ENCODE measurements around the gene TUFM.
A peak's percentile ranks its signal among the peaks of the same experiment; 100 is the strongest.

Gene TUFM

GRCh38 chr16:28866454-28866804, 20.3 kb upstream of the TUFM start:
- no peak for DNase-seq
- no peaks in the 10 kb centered on the region for H3K9me3 Mint-ChIP-seq
- CTCF ChIA-PET, result no interaction called here
- peaks cover 27% of the 10 kb centered on the region for H3K36me3 Mint-ChIP-seq
- H3K4me3 Mint-ChIP-seq, result peak overlapping the region; percentile 15
- peaks cover 40% of the 10 kb centered on the region for H3K4me1 Mint-ChIP-seq
- H3K27ac Mint-ChIP-seq, result no peak overlapping the region
- H3K27me3 Mint-ChIP-seq, result no peaks in the 10 kb centered on the region

- Mint-ChIP-seq H3K27me3 (no peaks in the 10 kb centered on the region), H3K4me1 (peaks cover 40% of the 10 kb centered on the region), H3K27ac (peak overlapping the region; percentile 98), H3K9me3 (no peaks in the 10 kb centered on the region), H3K4me3 (peak overlapping the region; percentile 15), H3K36me3 (peaks cover 27% of the 10 kb centered on the region)
- CTCF ChIA-PET, result interaction anchor here (0.6 to 2.2 kb wide), 2 partner anchors 74 to 79 kb away, joined by 3 to 8 read pairs; no protein-coding TSS in a partner anchor
- DNase-seq, result no peak
These were observed 19.7 kb upstream of the TUFM start for GRCh38 chr16:28865722-28866453.

GRCh38 chr16:28865001-28865688, 19.0 kb upstream of the TUFM start:
- H3K27me3 Mint-ChIP-seq, result no peaks in the 10 kb centered on the region
- H3K9me3 Mint-ChIP-seq, result no peaks in the 10 kb centered on the region
- peak overlapping the region; percentile 89 for H3K4me3 Mint-ChIP-seq
- peaks cover 22% of the 10 kb centered on the region for H3K36me3 Mint-ChIP-seq
- CTCF ChIA-PET, result interaction anchor here (0.6 to 2.2 kb wide), 2 partner anchors 74 to 80 kb away, joined by 3 to 8 read pairs; no protein-coding TSS in a partner anchor
- no peak for DNase-seq
- peak overlapping the region; percentile 98 for H3K27ac Mint-ChIP-seq
- H3K4me1 Mint-ChIP-seq, result peaks cover 40% of the 10 kb centered on the region

GRCh38 chr16:28863929-28864793, 18.0 kb upstream of the TUFM start:
- peak; percentile 29 for DNase-seq
- Mint-ChIP-seq H3K27ac (peak overlapping the region; percentile 98), H3K27me3 (no peaks in the 10 kb centered on the region), H3K9me3 (no peaks in the 10 kb centered on the region), H3K4me3 (peak overlapping the region; percentile 89), H3K4me1 (peaks cover 40% of the 10 kb centered on the region), H3K36me3 (peaks cover 15% of the 10 kb centered on the region)
- CTCF ChIA-PET, result interaction anchor here (2.2 to 2.9 kb wide), 2 partner anchors 18 to 81 kb away, joined by 8 to 18 read pairs; partner anchors contain the start of gene TUFM

- Mint-ChIP-seq H3K27me3 (no peaks in the 10 kb centered on the region), H3K27ac (no peak overlapping the region), H3K4me3 (no peak overlapping the region), H3K9me3 (no peaks in the 10 kb centered on the region), H3K36me3 (peaks cover 5% of the 10 kb centered on the region), H3K4me1 (peaks cover 23% of the 10 kb centered on the region)
- CTCF ChIA-PET, result interaction anchor here (1.8 kb wide), 1 partner anchor 15 kb away, joined by 4 read pairs; no protein-coding TSS in a partner anchor
- DNase-seq, result no peak
These were observed 13.2 kb upstream of the TUFM start for GRCh38 chr16:28859326-28859725.

- no peaks in the 10 kb centered on the region for H3K27me3 Mint-ChIP-seq
- H3K4me1 Mint-ChIP-seq, result peaks cover 15% of the 10 kb centered on the region
- peaks cover 5% of the 10 kb centered on the region for H3K36me3 Mint-ChIP-seq
- H3K9me3 Mint-ChIP-seq, result no peaks in the 10 kb centered on the region
- H3K4me3 Mint-ChIP-seq, result no peak overlapping the region
- CTCF ChIA-PET, result interaction anchor here (0.6 to 2.0 kb wide), 3 partner anchors 11 to 45 kb away, joined by 3 to 5 read pairs (median 4); no protein-coding TSS in a partner anchor
- H3K27ac Mint-ChIP-seq, result no peak overlapping the region
- DNase-seq, result no peak
These were observed 12.3 kb upstream of the TUFM start for GRCh38 chr16:28858421-28858820.

- no peaks in the 10 kb centered on the region for H3K27me3 Mint-ChIP-seq
- peak; percentile 35 for DNase-seq
- H3K9me3 Mint-ChIP-seq, result no peaks in the 10 kb centered on the region
- CTCF ChIA-PET, result interaction anchor here (0.7 to 3.5 kb wide), 6 partner anchors 11 to 99 kb away, joined by 3 to 18 read pairs (median 4); partner anchors contain the start of gene SH2B1
- H3K27ac Mint-ChIP-seq, result peak overlapping the region; percentile 93
- peaks cover 33% of the 10 kb centered on the region for H3K4me1 Mint-ChIP-seq
- peak overlapping the region; percentile 90 for H3K4me3 Mint-ChIP-seq
- peaks cover 38% of the 10 kb centered on the region for H3K36me3 Mint-ChIP-seq
These were observed 755 bp upstream of the TUFM start for GRCh38 chr16:28846933-28847273.

- Mint-ChIP-seq H3K9me3 (no peaks in the 10 kb centered on the region), H3K27me3 (no peaks in the 10 kb centered on the region), H3K36me3 (peaks cover 42% of the 10 kb centered on the region), H3K4me1 (peaks cover 33% of the 10 kb centered on the region), H3K4me3 (peak overlapping the region; percentile 90), H3K27ac (peak overlapping the region; percentile 93)
- CTCF ChIA-PET, result interaction anchor here (1.6 to 3.5 kb wide), 3 partner anchors 17 to 100 kb away, joined by 4 to 18 read pairs (median 9); partner anchors contain the start of gene SH2B1
- DNase-seq, result no peak
These were observed 428 bp downstream of the TUFM start for GRCh38 chr16:28845761-28846079.

- peak; percentile 58 for DNase-seq
- H3K27me3 Mint-ChIP-seq, result no peaks in the 10 kb centered on the region
- no peaks in the 10 kb centered on the region for H3K9me3 Mint-ChIP-seq
- peaks cover 42% of the 10 kb centered on the region for H3K36me3 Mint-ChIP-seq
- peak overlapping the region; percentile 93 for H3K27ac Mint-ChIP-seq
- CTCF ChIA-PET, result interaction anchor here (1.3 to 3.5 kb wide), 2 partner anchors 17 to 100 kb away, joined by 10 to 18 read pairs; partner anchors contain the start of gene SH2B1
- peaks cover 33% of the 10 kb centered on the region for H3K4me1 Mint-ChIP-seq
- peak overlapping the region; percentile 90 for H3K4me3 Mint-ChIP-seq
These were observed 855 bp downstream of the TUFM start for GRCh38 chr16:28845293-28845692.

- H3K36me3 Mint-ChIP-seq, result peaks cover 42% of the 10 kb centered on the region
- H3K27ac Mint-ChIP-seq, result peak overlapping the region; percentile 45
- no peak for DNase-seq
- peak overlapping the region; percentile 90 for H3K4me3 Mint-ChIP-seq
- no peaks in the 10 kb centered on the region for H3K9me3 Mint-ChIP-seq
- peaks cover 32% of the 10 kb centered on the region for H3K4me1 Mint-ChIP-seq
- H3K27me3 Mint-ChIP-seq, result no peaks in the 10 kb centered on the region
- CTCF ChIA-PET, result interaction anchor here (1.3 kb wide), 1 partner anchor 101 kb away, joined by 10 read pairs; no protein-coding TSS in a partner anchor
These were observed 1.8 kb downstream of the TUFM start for GRCh38 chr16:28844226-28844885.

- Mint-ChIP-seq H3K4me1 (peaks cover 30% of the 10 kb centered on the region), H3K27me3 (no peaks in the 10 kb centered on the region)
- CTCF ChIA-PET, result no interaction called here
These were observed 2.4 kb downstream of the TUFM start for GRCh38 chr16:28843766-28844165.

GRCh38 chr16:28842696-28843095, 3.5 kb downstream of the TUFM start:
- no peaks in the 10 kb centered on the region for H3K9me3 Mint-ChIP-seq
- H3K4me3 Mint-ChIP-seq, result no peak overlapping the region
- no peak for DNase-seq
- H3K36me3 Mint-ChIP-seq, result peaks cover 50% of the 10 kb centered on the region
- CTCF ChIA-PET, result interaction anchor here (0.7 kb wide), 1 partner anchor 102 kb away, joined by 3 read pairs; no protein-coding TSS in a partner anchor
- peaks cover 29% of the 10 kb centered on the region for H3K4me1 Mint-ChIP-seq
- no peaks in the 10 kb centered on the region for H3K27me3 Mint-ChIP-seq
- H3K27ac Mint-ChIP-seq, result peak overlapping the region; percentile 55

More at GRCh38 chr16:28843766-28844165, 2.4 kb downstream of the TUFM start:
- Mint-ChIP-seq H3K36me3 (peaks cover 42% of the 10 kb centered on the region), H3K27ac (peak overlapping the region; percentile 37), H3K9me3 (no peaks in the 10 kb centered on the region), H3K4me3 (peak overlapping the region; percentile 90)
- DNase-seq, result no peak

- no peak overlapping the region for H3K27ac Mint-ChIP-seq
- H3K27me3 Mint-ChIP-seq, result no peaks in the 10 kb centered on the region
- H3K4me3 Mint-ChIP-seq, result no peak overlapping the region
- peaks cover 9% of the 10 kb centered on the region for H3K4me1 Mint-ChIP-seq
- H3K9me3 Mint-ChIP-seq, result no peaks in the 10 kb centered on the region
- peaks cover 50% of the 10 kb centered on the region for H3K36me3 Mint-ChIP-seq
- CTCF ChIA-PET, result no interaction called here
- DNase-seq, result no peak
These were observed 6.2 kb downstream of the TUFM start for GRCh38 chr16:28839899-28840298.

All from activated naive CD4-positive, alpha-beta T cell treated with anti-CD3 and anti-CD28 coated beads, Interleukin-2, amount 10 ng/mL, durations not matched to agents 7 days and 5 days (primary cell).